ENCODE measurements around the gene THBS2.

The THBS2 gene

GRCh38 chr6:169256518-169256917 lies 2.9 kb upstream of the THBS2 start:
- POLR2A ChIA-PET = no interaction called here

GRCh38 chr6:169256061-169256460 lies 2.4 kb upstream of the THBS2 start:
- no peak for DNase-seq (ENCODE audit: extremely low spot score)
- TF ChIP-seq, protein P1, sequence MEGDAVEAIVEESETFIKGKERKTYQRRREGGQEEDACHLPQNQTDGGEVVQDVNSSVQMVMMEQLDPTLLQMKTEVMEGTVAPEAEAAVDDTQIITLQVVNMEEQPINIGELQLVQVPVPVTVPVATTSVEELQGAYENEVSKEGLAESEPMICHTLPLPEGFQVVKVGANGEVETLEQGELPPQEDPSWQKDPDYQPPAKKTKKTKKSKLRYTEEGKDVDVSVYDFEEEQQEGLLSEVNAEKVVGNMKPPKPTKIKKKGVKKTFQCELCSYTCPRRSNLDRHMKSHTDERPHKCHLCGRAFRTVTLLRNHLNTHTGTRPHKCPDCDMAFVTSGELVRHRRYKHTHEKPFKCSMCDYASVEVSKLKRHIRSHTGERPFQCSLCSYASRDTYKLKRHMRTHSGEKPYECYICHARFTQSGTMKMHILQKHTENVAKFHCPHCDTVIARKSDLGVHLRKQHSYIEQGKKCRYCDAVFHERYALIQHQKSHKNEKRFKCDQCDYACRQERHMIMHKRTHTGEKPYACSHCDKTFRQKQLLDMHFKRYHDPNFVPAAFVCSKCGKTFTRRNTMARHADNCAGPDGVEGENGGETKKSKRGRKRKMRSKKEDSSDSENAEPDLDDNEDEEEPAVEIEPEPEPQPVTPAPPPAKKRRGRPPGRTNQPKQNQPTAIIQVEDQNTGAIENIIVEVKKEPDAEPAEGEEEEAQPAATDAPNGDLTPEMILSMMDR (IDR thresholded peaks at IDR 0.05; ENCODE audit: control extremely low read depth, extremely low read depth, low read depth, missing control alignments) = no peak
- ChIA-PET POLR2A (no interaction called here), CTCF (no interaction called here)

More at GRCh38 chr6:169256518-169256917, 2.9 kb upstream of the THBS2 start:
- DNase-seq (ENCODE audit: extremely low spot score) = no peak
- TF ChIP-seq, protein P1 (IDR thresholded peaks at IDR 0.05; ENCODE audit: control extremely low read depth, extremely low read depth, low read depth, missing control alignments) = no peak
- CTCF ChIA-PET = no interaction called here

- no peak for DNase-seq (ENCODE audit: extremely low spot score)
- CTCF ChIA-PET = no interaction called here
- TF ChIP-seq, protein P1 (IDR thresholded peaks at IDR 0.05; ENCODE audit: control extremely low read depth, extremely low read depth, low read depth, missing control alignments) = no peak
- POLR2A ChIA-PET = no interaction called here
These were observed 2.0 kb upstream of the THBS2 start for GRCh38 chr6:169255643-169256042.

DNA sequence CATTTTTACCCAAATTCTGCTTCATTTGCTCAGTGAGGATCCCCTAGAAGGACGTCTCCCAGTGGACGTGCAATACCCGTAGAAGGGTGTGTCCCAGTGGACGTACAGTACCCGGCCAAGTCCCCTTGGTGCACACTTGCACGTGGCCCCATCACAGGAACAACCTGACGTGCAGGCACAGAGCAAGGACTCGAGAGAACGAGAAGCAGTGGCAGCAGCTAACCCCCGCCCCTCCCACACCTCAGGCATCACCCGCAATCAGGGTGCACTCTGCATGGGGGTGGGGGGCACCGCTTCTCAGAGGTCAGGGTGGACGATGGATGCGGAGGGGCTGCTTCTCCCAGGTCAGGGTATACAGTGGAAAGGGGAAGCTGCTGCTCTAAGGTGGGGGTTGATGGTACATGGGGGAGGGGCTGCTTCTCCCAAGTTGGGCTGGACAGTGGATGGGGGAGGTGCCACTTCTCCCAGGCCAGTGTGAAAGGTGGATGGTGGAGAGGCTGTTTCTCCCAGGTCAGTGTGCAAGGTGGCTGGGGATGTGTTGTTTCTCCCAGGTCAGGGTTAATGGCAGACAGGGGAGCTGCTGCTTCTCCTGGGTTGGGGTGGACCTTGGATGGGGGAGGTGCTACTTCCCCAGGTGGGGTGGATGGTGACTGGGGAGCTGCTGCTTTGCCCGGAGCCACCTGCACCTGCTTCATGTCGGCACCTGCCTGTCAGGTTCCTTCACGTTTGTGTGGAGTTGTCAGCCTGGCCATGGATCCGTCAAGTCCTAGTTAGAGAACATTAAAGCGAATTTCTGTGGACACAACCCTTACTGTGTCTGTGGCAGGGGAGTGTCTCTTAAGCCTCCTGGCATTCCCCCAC lies 1.0 kb upstream of the THBS2 start:
- TF ChIP-seq, protein P1 (IDR thresholded peaks at IDR 0.05; ENCODE audit: control extremely low read depth, extremely low read depth, low read depth, missing control alignments) = no peak
- CTCF ChIA-PET = no interaction called here
- no peak for DNase-seq (ENCODE audit: extremely low spot score)
- POLR2A ChIA-PET = no interaction called here

GRCh38 chr6:169252505-169253189 lies 999 bp downstream of the THBS2 start:
- CTCF ChIA-PET = no interaction called here
- TF ChIP-seq, protein P1 (IDR thresholded peaks at IDR 0.05; ENCODE audit: control extremely low read depth, extremely low read depth, low read depth, missing control alignments) = no peak
- POLR2A ChIA-PET = no interaction called here
- DNase-seq (ENCODE audit: extremely low spot score) = no peak

DNA sequence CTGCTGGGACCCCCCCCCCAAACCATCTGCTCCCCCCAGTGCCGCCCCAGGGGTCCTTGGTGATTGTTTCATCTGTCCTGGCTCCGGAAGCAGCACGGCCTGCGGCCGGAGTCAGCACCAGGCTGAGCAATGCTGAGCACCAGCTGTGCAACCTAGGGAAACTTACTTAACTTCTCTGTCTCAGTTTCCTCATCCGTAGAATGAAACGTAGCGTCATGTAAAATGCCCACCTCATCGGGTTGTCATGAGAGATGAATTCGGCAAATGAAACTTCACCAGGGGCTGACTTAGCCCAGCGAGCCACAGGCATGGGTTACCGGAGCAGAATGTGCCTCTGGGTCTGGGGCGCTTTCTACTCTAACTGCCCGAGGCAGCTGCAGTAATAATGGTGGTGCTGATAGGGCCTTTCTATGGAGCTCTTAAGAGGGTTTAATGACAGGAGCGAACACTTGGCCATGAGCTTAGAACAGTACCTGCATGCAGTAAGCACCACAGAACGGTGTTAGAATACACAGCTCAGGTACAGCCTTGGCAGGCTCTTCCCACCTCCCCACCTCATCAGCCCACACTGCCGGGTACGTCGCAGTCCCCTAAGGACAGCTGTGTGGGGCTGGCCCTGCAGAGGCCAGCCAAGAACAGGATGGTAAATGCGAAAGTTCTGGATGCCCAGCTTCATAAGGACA lies 1.7 kb downstream of the THBS2 start:
- TF ChIP-seq, protein P1 (IDR thresholded peaks at IDR 0.05; ENCODE audit: control extremely low read depth, extremely low read depth, low read depth, missing control alignments) = no peak
- CTCF ChIA-PET = no interaction called here
- POLR2A ChIA-PET = no interaction called here
- no peak for DNase-seq (ENCODE audit: extremely low spot score)
